GM19397 (cell line): ENCODE data around the gene UBASH3B.
"Not testable (repeated sequence)": the region's sequence is repeated elsewhere in the genome, so short reads cannot be mapped to it uniquely, and the experiment has no call there.

Source experiments
- ATAC-seq: cut with Tn5 transposase; IDR thresholded peaks from one replicate; pipeline ENCODE4 v1.9.1; 2021; ENCODE audit warnings: mild to moderate bottlenecking, moderate library complexity; ENCODE audit not compliant: unreplicated experiment

Gene UBASH3B, protein sequence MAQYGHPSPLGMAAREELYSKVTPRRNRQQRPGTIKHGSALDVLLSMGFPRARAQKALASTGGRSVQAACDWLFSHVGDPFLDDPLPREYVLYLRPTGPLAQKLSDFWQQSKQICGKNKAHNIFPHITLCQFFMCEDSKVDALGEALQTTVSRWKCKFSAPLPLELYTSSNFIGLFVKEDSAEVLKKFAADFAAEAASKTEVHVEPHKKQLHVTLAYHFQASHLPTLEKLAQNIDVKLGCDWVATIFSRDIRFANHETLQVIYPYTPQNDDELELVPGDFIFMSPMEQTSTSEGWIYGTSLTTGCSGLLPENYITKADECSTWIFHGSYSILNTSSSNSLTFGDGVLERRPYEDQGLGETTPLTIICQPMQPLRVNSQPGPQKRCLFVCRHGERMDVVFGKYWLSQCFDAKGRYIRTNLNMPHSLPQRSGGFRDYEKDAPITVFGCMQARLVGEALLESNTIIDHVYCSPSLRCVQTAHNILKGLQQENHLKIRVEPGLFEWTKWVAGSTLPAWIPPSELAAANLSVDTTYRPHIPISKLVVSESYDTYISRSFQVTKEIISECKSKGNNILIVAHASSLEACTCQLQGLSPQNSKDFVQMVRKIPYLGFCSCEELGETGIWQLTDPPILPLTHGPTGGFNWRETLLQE

DNA sequence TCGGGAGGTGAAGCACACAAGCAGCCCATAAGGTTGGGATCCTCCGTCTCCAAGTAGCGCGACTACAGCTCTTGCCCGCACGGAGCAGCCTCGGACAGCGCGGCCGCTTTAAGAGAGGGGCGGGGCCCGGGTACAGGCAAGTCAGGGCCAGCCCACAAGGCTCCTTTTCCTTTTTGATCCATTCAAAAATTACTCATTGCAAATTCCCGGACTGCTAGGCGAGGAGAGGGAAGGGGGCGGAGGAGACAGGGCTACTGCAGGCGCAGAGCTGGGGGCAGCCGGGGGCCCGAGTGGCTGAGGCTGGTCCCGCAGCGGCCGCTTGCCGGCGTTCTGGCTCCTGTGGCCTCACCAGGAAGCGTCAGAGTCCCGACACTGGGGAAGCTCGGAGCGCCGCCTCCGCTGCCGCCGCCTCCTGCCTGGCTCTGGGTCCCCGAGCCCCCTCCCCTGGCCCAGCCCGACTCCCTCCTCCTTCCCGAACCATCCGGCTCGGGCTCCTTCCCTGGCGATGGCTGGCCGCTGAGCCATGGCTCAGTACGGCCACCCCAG lies at the start of gene UBASH3B:
Gene UBASH3B (plus strand): TSS at position 196 of the 546 bp plus-strand sequence. CDS start 328 bp downstream, at position 524.
- ATAC-seq = peak; percentile 75

DNA sequence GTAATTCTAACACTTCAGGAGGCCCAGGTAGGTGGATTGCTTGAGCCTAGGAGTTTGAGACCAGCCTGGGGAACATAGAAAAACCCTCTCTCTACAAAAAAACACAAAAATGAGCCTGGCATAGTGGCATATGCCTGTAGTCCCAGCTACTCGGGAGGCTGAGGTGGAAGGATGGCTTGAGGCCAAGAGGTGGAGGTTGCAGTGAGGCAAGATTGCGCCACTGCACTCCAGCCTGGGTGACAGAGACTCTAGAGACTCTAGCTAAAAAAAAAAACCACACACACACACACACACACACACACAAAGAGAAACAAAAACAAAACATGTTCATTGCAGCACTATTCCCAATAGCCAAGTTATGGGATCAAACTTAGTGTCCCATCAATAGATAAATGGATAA lies 48.4 kb upstream of the UBASH3B start:
- not testable (repeated sequence) for ATAC-seq

GRCh38 chr11:122612123-122612824 lies 43.2 kb upstream of the UBASH3B start:
- no peak for ATAC-seq

- no peak for ATAC-seq
These were observed 38.8 kb upstream of the UBASH3B start for GRCh38 chr11:122616718-122617117.

- ATAC-seq = no peak
These were observed 38.2 kb upstream of the UBASH3B start for GRCh38 chr11:122617297-122617696.

DNA sequence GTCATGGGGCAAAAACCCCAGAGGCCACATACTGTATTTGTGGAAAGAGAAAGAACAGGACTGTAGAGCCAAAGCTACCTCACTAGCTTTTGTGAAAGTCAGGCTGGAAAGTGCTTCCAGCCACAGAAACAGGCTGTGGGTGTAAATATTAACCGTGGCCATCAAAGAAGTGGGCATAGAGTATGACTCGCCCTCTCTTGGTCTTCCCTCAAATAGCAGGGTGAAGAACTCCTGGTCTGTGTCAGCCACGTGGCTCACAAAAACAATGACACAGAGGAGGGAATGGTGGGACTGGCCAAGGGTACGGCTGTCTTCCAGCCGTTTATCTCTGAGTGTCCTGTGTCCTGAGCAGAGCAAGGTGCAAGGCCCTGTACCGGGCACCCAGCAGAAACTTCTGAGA lies 37.6 kb upstream of the UBASH3B start:
- ATAC-seq = no peak

GRCh38 chr11:122618927-122619326 lies 36.6 kb upstream of the UBASH3B start:
- ATAC-seq = no peak

GRCh38 chr11:122619757-122620156 lies 35.8 kb upstream of the UBASH3B start:
- ATAC-seq = no peak

DNA sequence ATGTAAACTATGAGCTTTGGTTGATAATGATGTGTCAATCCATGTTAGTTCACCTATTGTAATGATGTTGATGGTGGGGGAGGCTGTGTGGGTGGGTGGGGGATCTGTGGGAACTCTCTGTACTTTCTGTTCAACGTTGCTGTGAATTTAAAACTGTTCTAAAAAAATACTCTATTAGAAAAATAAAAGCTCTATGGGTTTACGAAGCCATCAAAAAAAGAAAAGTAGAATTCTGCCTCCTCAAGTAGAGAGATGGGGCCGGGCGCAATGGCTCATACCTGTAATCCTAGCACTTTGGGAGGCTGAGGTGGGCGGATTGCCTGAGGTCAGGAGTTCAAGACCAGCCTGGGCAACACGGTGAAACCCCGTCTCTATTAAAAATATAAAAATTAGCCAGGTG lies 30.0 kb upstream of the UBASH3B start:
- not testable (repeated sequence) for ATAC-seq

DNA sequence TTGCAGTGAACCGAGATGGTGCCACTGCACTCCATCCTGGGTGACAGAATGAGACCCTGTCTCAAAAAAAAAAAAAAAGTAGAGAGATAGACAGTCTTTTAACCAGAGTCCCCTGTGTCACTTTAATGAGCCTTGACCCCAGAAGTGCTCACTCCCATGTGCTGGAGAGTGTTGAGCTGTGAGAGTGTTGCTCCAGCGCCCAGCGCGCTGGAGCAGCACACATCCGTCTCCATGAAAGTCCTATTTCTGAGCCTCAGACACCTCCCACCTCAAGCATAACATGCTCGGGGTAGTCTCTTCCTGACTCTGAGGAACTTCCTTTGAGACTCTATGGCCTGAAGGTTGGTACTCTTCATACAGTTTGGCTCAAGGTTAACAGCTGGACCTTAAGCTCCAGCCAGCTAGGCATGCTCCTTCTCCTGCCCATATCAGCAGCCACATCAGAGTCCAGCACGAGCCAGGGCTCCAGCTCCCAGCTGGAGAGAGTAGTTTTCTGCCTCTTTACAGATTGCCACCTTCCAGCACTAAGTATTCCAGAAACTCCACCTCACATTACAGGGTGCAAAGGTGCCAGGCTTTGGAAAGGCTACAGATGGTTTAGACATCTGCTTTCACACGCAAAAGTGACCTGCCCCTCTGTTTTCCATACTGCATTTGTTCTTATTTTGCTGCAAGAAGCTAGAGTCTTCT lies 29.4 kb upstream of the UBASH3B start:
- no peak for ATAC-seq

DNA sequence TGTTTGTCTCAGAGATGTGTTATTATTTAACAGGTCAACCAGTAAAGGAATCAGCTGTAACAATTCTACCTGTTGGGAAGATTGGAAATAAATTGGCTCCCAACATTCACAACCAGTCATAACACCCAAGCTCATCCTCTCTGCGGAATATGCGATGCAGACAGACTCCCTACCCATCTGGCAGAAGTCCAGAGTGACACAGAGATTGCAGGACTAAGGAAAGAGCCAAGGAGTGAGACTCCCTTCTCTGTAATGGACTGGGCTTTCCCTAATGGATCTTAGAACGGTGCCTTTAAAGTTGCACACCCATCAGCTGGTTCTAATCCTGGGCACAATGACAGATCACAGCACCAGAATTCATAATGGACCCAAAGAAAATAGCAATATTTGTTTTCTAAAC lies 27.8 kb upstream of the UBASH3B start:
- no peak for ATAC-seq

GRCh38 chr11:122628810-122629555 lies 26.5 kb upstream of the UBASH3B start:
- no peak for ATAC-seq

GRCh38 chr11:122632181-122632824 lies 23.2 kb upstream of the UBASH3B start:
- ATAC-seq = no peak

GRCh38 chr11:122633219-122633829 lies 22.2 kb upstream of the UBASH3B start:
- no peak for ATAC-seq

DNA sequence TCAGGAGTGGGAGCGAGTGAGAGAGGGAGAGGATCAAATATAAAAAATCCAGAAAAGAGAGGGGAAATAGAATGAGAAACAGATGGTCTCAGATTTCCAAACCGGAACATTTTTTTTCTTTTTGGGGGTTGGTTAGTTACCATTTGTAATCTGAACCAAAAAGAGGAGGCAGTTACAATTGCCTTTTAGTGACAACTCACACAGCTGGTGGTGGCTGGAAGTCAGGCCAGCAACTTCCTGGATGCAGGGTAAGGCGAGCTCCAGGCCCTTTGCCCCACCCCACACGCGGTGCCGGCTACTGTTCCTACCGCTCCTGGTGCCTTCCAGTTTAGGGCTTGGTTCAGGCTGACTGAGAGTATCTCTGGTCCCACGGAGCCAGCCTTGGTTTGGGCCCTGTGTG lies 21.0 kb upstream of the UBASH3B start:
- no peak for ATAC-seq

DNA sequence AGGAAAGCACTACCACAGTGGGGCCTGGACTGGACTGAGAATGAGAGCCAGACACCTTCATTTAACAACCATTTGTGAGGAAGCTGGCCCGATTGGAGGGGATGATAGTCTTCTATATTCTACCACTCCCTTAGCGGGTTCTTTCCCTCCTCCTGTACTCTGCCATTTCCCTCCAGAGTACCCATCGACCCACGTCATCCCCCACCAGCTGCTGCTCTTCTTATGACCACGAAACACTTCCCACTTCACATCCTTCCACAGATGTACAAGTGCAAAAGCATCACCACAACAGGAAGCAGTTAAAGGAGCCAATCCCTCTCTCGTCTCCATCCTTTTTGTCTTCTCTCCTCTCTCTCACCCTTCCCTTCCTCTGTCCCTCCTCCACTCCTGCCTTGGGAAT lies 18.0 kb upstream of the UBASH3B start:
- ATAC-seq = no peak

DNA sequence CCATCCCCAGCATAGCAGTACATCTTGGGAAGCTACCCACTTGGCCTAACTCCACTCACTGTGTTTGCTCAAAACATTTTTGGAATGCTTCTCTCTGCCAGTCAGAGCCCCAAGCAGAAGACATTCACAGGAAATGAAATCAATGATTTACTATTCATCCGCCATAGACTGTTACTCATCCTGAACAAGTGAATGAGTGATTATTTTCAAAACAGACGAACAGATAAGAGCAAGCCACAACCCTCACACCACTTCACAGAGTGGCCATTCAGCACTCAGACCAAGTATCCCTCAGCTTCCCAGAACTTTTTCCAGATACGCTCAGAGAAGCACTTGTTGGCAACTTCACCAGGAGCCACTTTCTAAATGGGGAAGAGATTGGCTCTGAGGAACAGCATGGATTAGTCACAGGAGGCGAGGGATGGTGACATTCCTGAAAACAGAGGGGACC lies 13.0 kb upstream of the UBASH3B start:
- ATAC-seq = no peak

- no peak for ATAC-seq
These were observed 12.6 kb upstream of the UBASH3B start for GRCh38 chr11:122642971-122643370.

DNA sequence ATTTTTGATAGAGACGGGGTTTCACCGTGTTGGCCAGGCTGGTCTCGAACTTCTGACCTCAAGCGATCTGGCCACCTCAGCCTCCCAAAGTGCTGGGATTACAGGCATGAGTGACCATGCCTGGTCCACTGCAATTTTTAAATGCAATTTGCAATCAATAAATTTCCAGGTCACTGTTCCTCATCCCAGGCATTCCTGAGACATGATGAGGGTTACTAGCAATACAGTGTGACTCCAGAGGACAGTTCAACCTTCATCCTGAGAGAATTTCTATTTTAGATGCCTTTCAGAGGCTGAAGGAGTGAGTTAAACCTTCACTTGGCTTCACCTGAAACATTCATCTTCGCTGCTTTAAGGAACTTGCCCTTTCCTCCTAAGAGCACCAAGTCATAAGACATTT lies 9.7 kb upstream of the UBASH3B start:
- no peak for ATAC-seq
